Endothelial cell (in vitro differentiated cells): ENCODE measurements around the gene RPAIN. TPM values are rescaled to one million over a fixed set of nuclear protein-coding genes. Genes with fewer than 3 reads are reported as not detected.
"Not testable (repeated sequence)": the region's sequence is repeated elsewhere in the genome, so short reads cannot be mapped to it uniquely, and the experiment has no call there.

Experiments used
- DNase-seq: peaks from one replicate; pipeline ENCODE4 v3.0.0; 2021; ENCODE audit warnings: low spot score
- H3K27ac Mint-ChIP-seq: one replicate; pipeline ENCODE4 v1.8.0; 2021; ENCODE audit warnings: mixed read lengths, inconsistent platforms; ENCODE audit not compliant: unreplicated experiment
- H3K27me3 Mint-ChIP-seq: one replicate; pipeline ENCODE4 v1.8.0; 2021; ENCODE audit warnings: mild to moderate bottlenecking, moderate library complexity, mixed read lengths, inconsistent platforms; ENCODE audit not compliant: unreplicated experiment
- H3K36me3 Mint-ChIP-seq: one replicate; pipeline ENCODE4 v1.8.0; 2021; ENCODE audit warnings: mild to moderate bottlenecking, low read depth, mixed read lengths, inconsistent platforms; ENCODE audit not compliant: unreplicated experiment
- H3K4me1 Mint-ChIP-seq: one replicate; pipeline ENCODE4 v1.8.0; 2021; ENCODE audit warnings: mild to moderate bottlenecking, mixed read lengths, inconsistent platforms; ENCODE audit not compliant: unreplicated experiment
- H3K4me3 Mint-ChIP-seq: one replicate; pipeline ENCODE4 v1.8.0; 2021; ENCODE audit warnings: mild to moderate bottlenecking, mixed read lengths, inconsistent platforms; ENCODE audit not compliant: unreplicated experiment
- H3K9me3 Mint-ChIP-seq: one replicate; pipeline ENCODE4 v1.8.0; 2021; ENCODE audit warnings: mixed read lengths, inconsistent platforms; ENCODE audit not compliant: unreplicated experiment
- CTCF ChIP-seq: fragments of 200-600 bp; sonication (generic); IDR thresholded peaks from one replicate; pipeline ENCODE4 v1.5.0; 2021; ENCODE audit warnings: antibody characterized with exemption; ENCODE audit not compliant: unreplicated experiment
- total RNA-seq: library from RNA; stranded (reverse); fragmentation: NEBNext Ultra II Directional; extraction: Animal tissue kit (Norgen Biotek cat#: 25700); gene quantifications from one replicate; pipeline ENCODE4 v1.2.1, GENCODE V29; 2021; ENCODE audit not compliant: unreplicated experiment

The RPAIN gene
- total RNA-seq, 1 donor from 2014 or later, result 47.7 TPM

DNA sequence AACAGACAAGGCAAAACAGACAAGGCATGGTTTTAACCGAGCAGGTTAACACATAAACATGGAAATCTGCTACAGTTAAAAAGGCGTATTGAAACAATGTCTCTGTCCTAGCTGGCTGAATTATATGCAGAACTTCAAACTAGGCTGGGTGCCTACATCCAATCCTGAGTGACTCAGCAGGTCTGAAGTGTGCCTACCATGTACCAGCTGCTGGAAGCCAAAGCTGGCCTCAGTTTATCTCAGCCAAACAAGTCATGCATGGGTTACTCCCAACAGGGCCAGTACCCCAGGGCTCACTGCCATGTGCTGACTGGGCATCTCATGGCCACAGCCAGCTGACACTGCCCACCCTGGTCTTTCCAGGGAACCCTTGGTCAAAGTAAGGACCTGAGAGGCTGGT, 15.0 kb downstream of the RPAIN start:
- Mint-ChIP-seq H3K36me3 (peaks cover 41% of the 10 kb centered on the region), H3K27ac (no peak overlapping the region)

DNA sequence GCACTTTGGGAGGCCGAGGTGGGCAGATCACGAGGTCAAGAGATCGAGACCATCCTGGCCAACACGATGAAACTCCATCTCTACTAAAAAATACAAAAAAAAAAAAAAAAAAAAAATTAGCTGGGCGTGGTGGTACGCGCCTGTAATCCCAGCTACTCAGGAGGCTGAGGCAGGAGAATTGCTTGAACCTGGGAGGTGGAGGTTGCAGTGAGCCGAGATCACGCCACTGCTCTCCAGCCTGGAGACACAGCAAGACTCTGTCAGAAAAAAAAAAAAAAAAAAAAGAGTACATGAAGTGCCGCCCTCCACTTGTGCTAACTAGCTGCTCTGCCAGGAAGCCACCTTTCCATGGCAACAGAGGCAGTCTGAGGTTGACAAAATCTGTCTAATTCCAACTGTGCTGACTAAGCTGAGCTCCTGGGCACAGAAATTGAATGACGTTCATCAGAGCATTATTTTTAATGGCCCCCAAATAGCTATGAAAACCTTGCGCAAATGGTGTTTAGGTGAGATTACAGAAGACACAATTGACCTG, 15.9 kb downstream of the RPAIN start:
- DNase-seq, H3K9me3 Mint-ChIP-seq, H3K27me3 Mint-ChIP-seq: not testable (repeated sequence)
- peaks cover 36% of the 10 kb centered on the region for H3K36me3 Mint-ChIP-seq
- peaks cover 16% of the 10 kb centered on the region for H3K4me1 Mint-ChIP-seq
- H3K4me3 Mint-ChIP-seq, result peak overlapping the region; percentile 25
- H3K27ac Mint-ChIP-seq, result peak overlapping the region; percentile 64

More for the DNA sequence above, 15.0 kb downstream of the RPAIN start:
- no peak for TF ChIP-seq CTCF
- no peak for DNase-seq
- peaks cover 15% of the 10 kb centered on the region for H3K4me1 Mint-ChIP-seq
- no peak overlapping the region for H3K4me3 Mint-ChIP-seq
- H3K27me3 Mint-ChIP-seq, result peaks cover 4% of the 10 kb centered on the region
- H3K9me3 Mint-ChIP-seq, result no peaks in the 10 kb centered on the region

DNA sequence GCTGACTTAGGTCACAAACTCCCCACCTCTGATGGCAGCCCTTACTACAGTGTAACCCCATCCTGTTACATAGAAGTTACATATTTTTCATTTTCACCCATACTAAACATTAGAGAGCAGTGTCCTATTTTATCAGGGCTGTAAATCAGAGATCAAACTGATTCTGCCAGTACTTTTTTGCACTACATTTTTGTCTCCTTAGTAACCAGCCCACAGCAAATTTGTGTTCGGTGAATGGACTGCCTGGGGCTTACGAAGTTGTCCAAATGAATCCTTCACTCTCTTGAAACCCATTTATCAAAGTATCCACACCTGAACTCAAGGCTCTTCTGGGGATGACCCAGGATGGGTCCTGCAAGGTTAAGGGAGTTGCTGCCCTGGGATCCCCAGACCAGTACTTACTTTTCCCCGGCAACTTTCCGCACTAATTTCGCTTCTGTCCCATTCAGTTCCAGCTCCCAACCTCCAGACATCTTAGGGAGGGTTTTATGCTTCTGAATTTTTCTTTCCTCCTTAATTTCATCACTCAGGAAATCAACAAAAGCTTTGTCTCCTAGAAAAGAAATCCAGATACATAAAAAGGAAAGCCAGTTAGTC, 17.8 kb downstream of the RPAIN start:
- no peaks in the 10 kb centered on the region for H3K9me3 Mint-ChIP-seq
- peaks cover 16% of the 10 kb centered on the region for H3K4me1 Mint-ChIP-seq
- no peak for TF ChIP-seq CTCF
- no peak for DNase-seq
- H3K27ac Mint-ChIP-seq, result peak overlapping the region; percentile 42
- peaks cover 20% of the 10 kb centered on the region for H3K36me3 Mint-ChIP-seq
- H3K27me3 Mint-ChIP-seq, result no peaks in the 10 kb centered on the region
- H3K4me3 Mint-ChIP-seq, result peak overlapping the region; percentile 85

DNA sequence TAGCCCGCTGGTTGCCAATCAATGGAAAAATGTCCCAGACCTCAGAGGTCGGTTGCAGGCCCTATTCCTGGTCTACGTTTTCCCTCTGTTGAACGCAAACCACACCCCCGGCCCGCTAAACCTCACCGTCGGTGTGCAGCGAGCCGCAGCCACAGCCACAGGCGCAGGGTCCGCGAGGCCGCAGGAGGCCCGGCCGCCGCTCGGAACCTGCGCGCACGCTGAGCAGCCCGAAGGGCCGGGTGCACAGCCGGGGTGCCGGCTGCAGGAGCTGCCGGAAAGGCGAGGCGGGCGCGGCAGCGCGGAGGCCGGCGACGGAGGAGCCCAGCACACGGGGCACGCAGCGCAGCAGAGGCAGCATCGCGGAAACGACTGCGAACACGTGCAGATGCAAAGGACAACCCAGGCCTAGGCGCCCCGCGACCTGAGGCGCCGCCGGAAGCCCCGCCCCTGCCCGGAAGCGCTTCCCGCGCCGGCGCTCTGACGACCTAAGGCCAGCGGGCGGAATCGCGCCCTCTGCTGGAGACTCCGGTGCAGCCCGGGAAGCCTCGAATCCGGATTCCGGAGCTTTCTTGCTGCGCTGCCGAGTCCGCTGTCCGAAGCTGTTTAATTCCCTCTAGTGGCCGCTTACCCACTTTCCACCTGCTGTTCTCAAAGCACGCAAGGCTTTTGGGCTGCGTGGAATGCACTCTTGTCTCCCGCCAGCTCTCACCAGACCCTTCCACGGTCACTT, 18.9 kb downstream of the RPAIN start, which contains the start of gene C1QBP:
TSS of gene C1QBP (minus strand) at position 440 of the 730 bp plus-strand sequence. CDS start at position 358, 82 bp downstream.
- peak; percentile 98 for DNase-seq
- Mint-ChIP-seq H3K36me3 (peaks cover 14% of the 10 kb centered on the region), H3K4me1 (peaks cover 16% of the 10 kb centered on the region), H3K4me3 (peak within 1 kb of the TSS; percentile 89), H3K9me3 (no peaks in the 10 kb centered on the region), H3K27ac (peak within 1 kb of the TSS; percentile 70), H3K27me3 (no peaks in the 10 kb centered on the region)
- peak; percentile 100 for TF ChIP-seq CTCF

- H3K36me3 Mint-ChIP-seq, result peaks cover 15% of the 10 kb centered on the region
- H3K4me1 Mint-ChIP-seq, result peaks cover 16% of the 10 kb centered on the region
- DNase-seq, result no peak
- H3K9me3 Mint-ChIP-seq, result no peaks in the 10 kb centered on the region
- H3K4me3 Mint-ChIP-seq, result peak overlapping the region; percentile 89
- H3K27ac Mint-ChIP-seq, result peak overlapping the region; percentile 70
- no peak for TF ChIP-seq CTCF
- H3K27me3 Mint-ChIP-seq, result no peaks in the 10 kb centered on the region
Measured at GRCh38 chr17:5439446-5439764, 19.4 kb downstream of the RPAIN start.
